GM06990 (cell line): Measurements from ENCODE around the gene AKAP6.

ENCODE experiments used
- DNase-seq: peaks from one replicate; pipeline ENCODE4 v3.0.0-alpha.2; 2011; ENCODE audit not compliant: insufficient read length; ENCODE audit errors: extremely low read depth
- H3K27me3 ChIP-seq: replicated peaks from 2 replicates; pipeline ENCODE4 v1.6.0; 2011; ENCODE audit warnings: low read length; ENCODE audit not compliant: control insufficient read depth, insufficient read depth
- H3K36me3 ChIP-seq: 2 replicates; pipeline ENCODE4 v1.5.1; 2011; ENCODE audit warnings: low read length; ENCODE audit not compliant: control insufficient read depth, insufficient read depth
- H3K4me3 ChIP-seq: replicated peaks from 2 replicates; pipeline ENCODE4 v1.5.1; 2011; ENCODE audit warnings: low read depth, mild to moderate bottlenecking, control low read depth, low read length
- CTCF ChIP-seq: IDR thresholded peaks from 2 replicates; pipeline ENCODE4 v1.5.1; 2011; ENCODE audit warnings: low read length, control low read depth, mild to moderate bottlenecking, inconsistent platforms; ENCODE audit not compliant: insufficient read depth, poor library complexity, severe bottlenecking

The AKAP6 gene

GRCh38 chr14:32744811-32745445, 415.8 kb downstream of the AKAP6 start:
- Histone ChIP-seq H3K4me3 (no peak overlapping the region), H3K36me3 (no peaks in the 10 kb centered on the region), H3K27me3 (no peaks in the 10 kb centered on the region)
- TF ChIP-seq CTCF, result no peak
- DNase-seq, result no peak

GRCh38 chr14:32754209-32754608, 425.1 kb downstream of the AKAP6 start:
- no peak for TF ChIP-seq CTCF
- Histone ChIP-seq H3K4me3 (no peak overlapping the region), H3K36me3 (no peaks in the 10 kb centered on the region), H3K27me3 (no peaks in the 10 kb centered on the region)
- no peak for DNase-seq

GRCh38 chr14:32756173-32756572, 427.1 kb downstream of the AKAP6 start:
- TF ChIP-seq CTCF, result no peak
- H3K4me3 ChIP-seq, result no peak overlapping the region
- H3K36me3 ChIP-seq, result no peaks in the 10 kb centered on the region
- H3K27me3 ChIP-seq, result no peaks in the 10 kb centered on the region
- no peak for DNase-seq

GRCh38 chr14:32756775-32757174, 427.7 kb downstream of the AKAP6 start:
- no peak overlapping the region for H3K4me3 ChIP-seq
- no peak for DNase-seq
- no peaks in the 10 kb centered on the region for H3K36me3 ChIP-seq
- H3K27me3 ChIP-seq, result no peaks in the 10 kb centered on the region
- TF ChIP-seq CTCF, result no peak

- no peak for DNase-seq
- Histone ChIP-seq H3K36me3 (no peaks in the 10 kb centered on the region), H3K4me3 (no peak overlapping the region), H3K27me3 (no peaks in the 10 kb centered on the region)
- TF ChIP-seq CTCF, result no peak
Observed at GRCh38 chr14:32757568-32757967, 428.5 kb downstream of the AKAP6 start.
